HG03045 (cell line): Measurements from ENCODE around the gene ESRP2.

ENCODE experiments used
- ATAC-seq: cut with Tn5 transposase; IDR thresholded peaks from one replicate; pipeline ENCODE4 v1.9.1; 2021; ENCODE audit warnings: mild to moderate bottlenecking, moderate library complexity; ENCODE audit not compliant: unreplicated experiment

Gene ESRP2

DNA sequence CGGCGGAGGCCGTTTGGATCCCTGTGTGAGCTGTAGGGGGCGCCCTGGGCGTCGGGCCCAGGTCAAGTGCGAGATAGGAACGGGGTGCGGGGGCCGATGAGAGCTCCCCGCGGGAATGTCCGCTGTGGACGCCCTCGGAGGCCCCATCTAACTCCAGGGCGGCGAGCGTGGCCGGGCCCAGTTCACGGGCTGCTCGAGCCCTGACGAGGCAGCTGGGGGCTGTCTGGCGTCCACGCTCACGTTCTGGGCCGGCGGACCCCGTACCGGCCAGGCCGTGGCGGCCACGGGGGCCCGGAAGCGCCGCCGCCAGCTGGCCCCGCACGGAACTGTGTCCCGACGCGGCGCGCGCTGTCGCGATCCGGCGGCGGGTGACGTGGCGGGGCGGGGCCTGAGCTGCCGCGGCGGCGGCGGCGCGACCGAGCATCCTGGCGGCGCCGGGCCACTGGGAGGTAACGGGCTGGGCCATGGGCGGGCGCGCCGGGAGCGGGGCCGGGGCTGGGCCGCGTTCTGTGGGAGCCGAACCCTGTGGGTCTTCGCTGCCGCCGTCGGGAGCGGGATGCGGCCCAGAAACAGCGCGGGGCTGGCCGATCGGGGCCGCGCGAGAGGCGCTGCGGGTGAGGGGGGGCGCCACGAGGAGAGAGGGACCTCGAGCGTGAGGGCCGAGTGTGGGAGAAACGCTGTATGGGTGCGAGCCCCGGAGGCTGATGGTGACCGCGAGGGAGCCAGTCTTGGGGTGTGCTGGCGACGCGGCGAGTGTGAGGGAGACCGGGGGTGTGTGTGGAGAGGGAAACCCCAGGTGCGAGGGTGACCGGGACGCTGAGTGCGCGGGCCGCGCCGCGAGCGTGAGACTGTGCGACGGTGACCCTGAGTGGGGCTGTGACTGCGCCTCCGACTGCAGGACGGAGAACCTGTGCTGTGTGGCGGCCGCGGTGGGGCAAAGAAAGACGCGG is 28.5 kb upstream of the ESRP2 start, which contains the start of gene SLC7A6:
Gene SLC7A6, plus strand, starts transcription at position 399 of the 950 bp plus-strand sequence. CDS start 10,201 bp downstream, outside the sequence.
- peak; percentile 74 for ATAC-seq

DNA sequence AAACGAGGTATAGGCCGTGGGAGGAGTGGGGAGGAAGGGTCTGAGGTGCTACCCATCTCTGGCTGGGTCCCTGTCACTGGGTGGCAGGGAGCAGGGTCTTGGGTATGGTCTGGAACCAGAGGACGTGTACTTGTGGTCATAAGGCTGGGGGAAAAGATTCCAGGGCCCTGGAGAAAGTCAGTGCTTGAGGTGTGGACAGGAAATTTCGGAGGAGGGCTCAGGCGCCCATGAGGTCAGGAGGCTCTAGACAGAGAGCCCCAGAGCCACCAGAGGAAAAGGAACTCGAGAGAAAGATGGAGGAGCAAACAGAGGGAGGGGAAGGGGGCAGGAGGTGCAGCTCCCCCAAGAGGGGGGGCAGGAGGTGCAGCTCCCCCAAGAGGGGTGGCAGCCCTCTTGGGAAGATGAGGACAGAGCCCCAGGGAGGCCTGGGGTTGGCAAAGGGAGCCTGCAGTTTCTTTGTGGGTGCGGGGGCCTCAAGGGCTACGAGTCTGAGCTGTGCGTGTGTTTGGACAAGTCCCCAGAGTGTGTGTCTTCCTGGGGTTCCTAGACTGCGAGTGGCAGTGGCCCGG is 27.7 kb upstream of the ESRP2 start:
- peak; percentile 3 for ATAC-seq

DNA sequence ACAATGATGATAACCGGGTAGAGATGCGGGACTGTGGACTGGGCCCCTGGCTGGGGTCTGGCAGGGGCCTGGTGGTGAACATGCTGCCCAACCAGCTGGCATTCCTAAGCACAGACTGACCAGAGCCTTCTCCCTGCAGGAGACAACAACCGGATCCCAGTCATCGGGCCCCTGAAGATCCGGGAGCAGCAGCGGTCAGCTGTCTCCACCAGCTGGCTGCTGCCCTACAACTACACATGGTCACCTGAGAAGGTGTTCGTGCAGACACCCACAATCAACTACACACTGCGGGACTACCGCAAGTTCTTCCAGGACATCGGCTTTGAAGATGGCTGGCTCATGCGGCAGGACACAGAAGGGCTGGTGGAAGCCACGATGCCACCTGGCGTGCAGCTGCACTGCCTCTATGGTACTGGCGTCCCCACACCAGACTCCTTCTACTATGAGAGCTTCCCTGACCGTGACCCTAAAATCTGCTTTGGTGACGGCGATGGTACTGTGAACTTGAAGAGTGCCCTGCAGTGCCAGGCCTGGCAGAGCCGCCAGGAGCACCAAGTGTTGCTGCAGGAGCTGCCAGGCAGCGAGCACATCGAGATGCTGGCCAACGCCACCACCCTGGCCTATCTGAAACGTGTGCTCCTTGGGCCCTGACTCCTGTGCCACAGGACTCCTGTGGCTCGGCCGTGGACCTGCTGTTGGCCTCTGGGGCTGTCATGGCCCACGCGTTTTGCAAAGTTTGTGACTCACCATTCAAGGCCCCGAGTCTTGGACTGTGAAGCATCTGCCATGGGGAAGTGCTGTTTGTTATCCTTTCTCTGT is 23.3 kb upstream of the ESRP2 start:
- no peak for ATAC-seq

DNA sequence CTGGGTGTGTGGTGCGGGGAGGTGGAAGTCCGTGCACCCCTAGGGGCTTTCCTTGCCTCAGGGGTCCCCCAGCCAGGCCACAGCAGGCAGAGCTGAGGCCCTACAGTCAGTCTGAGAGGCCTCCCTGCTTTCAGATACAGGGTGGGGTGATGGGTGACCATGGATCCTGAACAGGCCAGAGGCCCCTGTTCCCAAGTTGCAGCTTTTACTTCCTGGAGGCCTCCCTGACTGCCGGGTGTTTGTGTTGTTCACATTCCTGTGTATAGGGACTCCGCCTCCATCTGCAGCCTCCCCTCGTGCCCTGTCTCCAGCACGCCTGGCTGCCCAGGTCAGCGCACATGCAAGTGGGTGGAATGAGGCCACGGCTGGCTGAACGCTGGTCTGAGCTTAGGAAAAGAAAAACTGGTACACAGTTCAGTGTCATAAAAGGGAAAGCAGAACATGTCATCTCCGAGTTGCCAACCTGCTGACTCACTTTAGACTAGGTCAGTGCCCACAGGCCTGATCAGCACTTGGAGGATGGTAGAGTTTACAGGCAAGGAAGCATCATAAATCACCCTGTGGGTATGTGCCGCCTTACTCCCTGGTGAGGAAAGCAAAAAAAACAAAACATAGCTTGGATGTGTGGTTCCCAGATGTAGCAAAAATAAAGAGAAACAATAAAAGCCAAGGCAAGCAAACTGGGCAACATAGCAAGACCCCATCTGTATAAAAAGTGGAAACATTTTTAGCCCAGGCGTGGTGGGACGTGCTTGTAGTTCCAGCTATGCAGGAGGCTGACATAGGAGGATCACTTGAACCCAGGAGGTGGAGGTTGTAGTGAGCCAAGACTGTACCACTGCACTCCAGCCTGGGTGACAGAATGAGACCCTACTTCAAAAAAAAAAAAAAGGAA is 22.2 kb upstream of the ESRP2 start:
- no peak for ATAC-seq

DNA sequence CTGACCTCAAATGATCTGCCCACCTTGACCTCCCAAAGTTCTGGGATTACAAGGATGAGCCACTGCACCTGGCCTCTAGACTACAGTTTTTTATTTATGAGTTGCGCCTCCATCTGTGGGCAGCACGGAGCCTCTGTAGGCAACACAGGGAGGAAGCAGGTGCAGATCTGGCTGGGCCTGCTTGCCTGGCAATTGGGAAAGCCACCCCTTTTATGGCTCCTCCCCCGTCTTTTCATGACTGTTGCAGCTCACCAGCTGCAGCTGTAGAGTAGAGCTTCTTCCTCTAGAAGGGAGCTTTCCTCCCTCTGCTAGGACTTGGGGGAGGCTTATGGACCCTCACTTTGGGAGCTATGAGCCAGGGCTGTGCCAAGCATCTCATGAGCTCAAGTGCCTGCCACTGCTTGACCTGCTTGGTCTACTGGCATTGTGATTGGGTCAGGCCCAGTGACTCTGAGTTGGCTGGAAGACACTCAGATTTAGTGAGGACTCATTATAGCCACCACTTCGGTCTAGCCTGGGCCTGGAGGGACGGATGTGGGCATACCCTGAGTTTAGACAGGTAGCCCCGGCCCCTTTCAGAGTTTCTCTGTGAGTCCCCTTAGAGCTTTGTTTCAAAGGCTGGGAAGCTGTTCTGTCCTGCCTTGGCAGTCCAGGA is 21.5 kb upstream of the ESRP2 start:
- no peak for ATAC-seq

DNA sequence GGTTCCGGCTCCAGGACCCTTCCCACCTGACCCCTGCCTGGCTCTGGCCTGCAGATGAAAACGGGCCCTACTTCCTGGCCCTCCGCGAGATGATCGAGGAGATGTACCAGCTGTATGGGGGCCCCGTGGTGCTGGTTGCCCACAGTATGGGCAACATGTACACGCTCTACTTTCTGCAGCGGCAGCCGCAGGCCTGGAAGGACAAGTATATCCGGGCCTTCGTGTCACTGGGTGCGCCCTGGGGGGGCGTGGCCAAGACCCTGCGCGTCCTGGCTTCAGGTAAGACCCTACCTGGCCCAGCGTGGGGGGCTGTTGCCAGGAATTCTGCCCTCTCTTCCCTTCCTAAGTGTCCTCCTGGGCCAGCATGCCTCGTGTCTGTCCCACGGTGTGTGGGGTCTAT is 19.8 kb upstream of the ESRP2 start:
- no peak for ATAC-seq

DNA sequence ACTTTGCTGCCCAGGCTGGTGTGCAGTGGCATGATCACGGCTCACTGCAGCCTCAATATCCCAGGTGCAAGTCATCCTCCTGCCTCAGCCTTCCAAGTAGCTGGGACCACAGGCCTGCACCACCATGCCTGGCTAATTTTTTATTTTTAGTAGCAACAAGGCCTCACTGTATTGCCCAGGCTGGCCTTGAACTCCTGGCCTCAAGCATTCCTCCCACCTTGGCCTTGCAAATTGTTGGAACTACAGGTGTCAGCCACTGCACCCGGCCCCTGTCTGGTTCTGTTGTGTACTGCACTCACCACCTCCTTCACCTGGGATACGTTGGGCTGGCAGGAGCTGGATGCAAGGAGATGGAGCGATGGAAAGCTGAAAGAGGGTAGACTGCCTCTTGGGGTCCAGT is 17.8 kb upstream of the ESRP2 start:
- no peak for ATAC-seq

DNA sequence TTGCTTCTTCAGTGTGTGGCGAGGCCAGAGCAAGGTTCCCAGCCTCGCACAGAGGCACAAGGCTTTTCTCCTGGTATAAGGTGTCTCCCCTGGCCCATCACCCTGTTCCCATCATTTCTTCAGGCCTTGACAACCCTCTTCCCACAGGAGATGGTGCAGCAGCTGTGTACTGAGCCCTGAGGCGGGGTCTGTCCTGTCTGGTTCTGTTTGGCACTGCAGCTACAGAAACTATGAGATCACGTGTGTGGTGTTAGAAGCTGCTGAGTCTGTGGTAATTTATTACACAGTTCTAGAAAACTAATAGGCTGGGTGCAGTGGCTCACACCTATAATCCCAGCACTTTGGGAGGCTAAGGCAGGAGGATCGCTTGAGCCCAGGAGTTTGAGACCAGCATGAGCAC is 16.5 kb upstream of the ESRP2 start:
- no peak for ATAC-seq

DNA sequence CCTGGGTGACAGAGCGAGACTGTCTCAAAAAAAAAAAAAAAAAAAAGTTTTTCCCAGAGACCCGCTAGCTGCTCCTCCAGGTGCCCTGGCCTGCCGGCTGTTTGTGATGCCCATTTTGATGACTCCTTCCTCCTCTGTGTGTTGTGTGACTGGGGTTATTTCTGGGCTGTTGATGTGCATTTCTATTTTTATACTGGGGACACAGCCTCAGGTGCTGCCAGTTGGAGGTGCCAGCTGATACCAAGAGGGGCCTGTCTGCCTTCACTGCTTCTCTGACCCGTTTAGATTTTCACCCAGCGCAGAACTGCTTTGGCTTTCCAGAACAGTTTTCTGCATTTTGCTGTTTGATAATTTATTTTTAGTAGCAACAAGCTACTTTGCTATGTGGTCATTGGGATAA is 15.9 kb upstream of the ESRP2 start:
- ATAC-seq: no peak

DNA sequence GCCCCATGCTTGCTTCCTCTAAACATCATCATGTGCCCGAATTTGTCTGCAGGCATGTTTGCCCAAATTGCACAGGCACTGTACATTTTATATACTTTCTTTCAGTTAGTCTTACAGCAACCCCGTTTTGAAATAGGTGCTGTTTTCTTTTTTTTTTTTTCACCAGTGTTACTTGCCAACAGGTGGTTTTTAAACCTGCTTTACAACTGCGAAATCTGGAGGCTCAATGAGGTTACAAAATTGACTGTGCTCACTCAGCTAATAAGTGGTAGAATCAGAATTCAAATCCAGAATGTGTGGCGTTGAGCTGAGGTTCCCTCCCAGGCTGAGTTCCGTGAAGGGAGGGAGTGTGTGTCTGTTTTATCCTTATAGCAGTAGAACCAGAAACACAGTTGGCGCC is 15.0 kb upstream of the ESRP2 start:
- ATAC-seq: no peak

DNA sequence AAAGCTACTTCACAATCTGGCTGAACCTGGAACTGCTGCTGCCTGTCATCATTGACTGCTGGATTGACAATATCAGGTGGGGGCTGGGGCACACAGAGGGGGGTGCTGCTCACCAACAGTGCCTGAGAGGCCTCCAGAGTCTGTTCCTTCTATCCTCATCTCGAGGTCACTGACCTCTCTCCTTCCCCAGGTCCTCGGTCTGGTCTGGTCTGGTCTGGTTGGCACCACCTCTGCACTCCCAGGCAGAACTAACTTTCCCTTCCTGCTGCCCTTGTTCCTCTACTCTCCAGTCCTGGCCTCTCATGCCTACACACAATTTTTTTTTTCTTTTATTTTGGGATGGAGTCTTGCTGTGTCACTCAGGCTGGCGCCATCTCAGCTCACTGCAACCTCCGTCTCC is 13.4 kb upstream of the ESRP2 start:
- ATAC-seq: no peak

DNA sequence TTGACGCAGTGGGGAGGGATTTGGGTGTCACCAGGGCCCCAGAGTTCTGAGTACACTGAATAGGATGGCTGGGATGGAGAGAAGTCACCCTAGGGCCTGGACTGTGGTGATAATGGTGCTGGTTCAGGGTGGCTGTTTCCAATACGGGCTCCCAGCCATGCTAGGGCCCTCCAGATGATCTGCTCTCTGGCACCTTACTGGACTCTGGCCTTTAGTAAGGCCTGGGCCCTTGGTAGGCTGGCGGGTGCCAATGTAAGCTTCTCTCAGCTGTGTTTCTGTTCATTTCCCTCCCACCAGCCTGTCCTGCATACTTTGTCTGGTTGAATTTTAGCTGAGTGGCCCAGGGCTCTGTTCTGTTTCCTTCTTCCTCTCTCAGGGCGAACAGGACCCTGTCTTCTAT is 12.0 kb upstream of the ESRP2 start:
- ATAC-seq: no peak

DNA sequence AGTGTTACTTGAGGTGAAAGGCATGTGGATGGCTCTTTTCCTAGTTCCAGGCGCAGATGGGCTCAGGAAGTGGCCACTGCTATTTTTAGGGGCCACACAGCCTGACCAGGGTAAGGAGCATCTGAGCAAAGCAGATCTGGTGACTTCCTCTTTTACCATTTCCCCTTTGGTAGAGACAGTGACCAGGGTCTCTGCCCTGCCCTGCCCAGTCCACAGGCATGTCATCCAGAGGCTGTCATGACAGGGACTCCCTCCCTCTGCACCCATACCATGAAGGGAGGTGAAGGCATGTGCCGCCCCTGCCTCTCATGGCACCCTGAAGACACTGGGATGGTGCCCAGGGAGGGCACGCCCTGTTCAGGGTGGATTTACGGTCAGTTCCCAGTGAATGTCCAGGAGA is 11.5 kb upstream of the ESRP2 start:
- no peak for ATAC-seq

DNA sequence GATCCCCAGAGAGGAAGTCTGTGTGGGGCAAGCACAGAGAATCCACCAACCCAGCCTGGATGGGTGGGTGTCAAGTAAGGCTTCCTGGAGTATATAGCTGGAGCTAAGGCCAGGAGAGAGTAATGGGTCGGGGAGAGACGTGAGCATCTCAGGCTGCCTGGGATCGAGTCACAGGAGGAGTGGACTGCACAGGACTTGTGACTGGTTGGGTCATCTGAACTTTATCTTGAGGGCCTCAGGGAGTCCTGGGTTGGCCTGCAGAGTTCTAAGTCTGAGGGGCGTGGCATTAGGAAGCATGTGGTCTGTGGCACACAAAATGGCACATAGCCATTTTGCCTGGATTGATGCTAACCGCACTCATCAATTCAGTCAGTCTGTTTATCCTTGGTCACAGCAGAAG is 10.7 kb upstream of the ESRP2 start:
- no peak for ATAC-seq

DNA sequence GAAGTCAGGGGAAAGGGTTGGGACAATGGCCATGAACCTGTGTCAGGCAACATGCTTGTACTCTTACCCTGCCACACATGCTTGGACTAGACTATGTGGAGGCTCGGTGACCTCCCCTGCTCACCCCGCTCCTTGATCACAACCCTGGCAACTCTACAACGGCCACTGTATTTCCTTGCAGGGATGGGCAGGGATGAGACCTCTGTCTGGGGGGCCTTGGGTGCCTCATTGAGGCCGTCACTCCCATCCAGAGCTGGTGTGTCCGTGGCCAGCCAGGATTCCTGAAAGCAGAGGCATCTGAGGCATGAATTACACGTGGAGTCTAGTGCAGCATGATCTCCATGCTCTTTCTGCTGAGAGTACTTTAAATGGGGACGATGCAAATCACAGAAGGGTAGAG is 10.2 kb upstream of the ESRP2 start:
- ATAC-seq: no peak

DNA sequence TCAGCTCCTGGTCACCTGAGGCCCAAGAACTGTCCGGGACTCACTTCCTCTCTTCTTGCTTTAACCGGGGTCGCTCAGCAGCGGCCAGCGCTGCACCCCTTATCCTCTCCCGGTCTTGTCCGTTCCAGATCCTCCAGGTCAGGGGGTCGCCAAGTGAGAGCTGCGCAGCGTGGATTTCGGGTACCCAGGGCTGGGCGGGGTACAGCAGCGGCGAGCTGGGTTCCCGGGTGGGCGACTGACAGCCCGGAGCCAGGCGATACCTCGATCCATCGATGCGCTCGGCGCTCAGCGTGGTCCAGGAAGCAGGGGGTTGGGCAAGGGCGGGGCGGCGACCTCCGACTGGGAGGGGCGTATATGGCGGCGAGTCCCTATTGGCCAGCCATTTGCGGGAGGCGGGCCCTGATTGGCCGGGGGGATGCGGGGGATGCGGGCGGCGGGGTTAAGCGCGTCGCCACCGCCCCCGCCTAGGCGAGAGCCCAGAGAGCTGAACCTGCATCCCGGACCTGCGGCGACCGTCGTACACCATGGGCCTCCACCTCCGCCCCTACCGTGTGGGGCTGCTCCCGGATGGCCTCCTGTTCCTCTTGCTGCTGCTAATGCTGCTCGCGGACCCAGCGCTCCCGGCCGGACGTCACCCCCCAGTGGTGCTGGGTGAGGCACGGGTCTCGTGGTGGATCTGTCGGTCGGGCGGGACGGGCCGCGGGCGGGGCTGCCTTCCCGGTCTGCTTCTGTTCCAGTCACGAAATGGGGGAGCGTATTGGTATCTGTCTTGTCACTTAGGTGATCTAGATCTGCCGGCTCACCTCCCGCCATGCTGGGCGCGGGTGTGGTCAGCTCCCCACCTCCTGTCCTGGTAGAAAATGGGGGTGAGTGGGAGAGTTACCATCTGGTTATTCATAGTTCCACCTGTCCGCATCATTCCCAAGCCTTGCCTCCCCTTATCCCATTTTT is 9.3 kb upstream of the ESRP2 start, which contains the start of gene PLA2G15:
Gene PLA2G15, plus strand, starts transcription at position 471 of the 951 bp plus-strand sequence. Its CDS starts 54 bp downstream, at position 525.
- ATAC-seq: peak; percentile 85

DNA sequence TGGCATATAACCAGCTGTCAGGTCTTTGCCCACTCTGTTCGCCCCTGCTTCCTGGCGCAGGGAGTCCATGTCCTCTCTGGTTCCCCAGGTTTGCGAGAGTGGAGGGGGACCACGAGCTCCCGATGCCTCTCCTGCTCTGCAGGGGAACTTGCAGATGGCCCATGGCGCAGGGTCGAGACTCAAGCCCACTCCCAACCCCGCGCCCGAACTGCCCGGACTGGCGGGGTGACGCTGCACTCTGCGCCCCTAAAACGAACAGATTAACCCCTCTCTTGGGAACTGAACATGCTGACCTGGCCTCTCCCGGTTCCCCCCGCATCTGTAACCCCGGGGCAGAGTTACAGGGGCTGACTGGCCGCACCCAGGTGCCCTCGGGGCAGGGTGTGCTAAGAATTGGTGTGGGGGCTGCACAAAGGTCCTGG is 8.6 kb upstream of the ESRP2 start:
- no peak for ATAC-seq

DNA sequence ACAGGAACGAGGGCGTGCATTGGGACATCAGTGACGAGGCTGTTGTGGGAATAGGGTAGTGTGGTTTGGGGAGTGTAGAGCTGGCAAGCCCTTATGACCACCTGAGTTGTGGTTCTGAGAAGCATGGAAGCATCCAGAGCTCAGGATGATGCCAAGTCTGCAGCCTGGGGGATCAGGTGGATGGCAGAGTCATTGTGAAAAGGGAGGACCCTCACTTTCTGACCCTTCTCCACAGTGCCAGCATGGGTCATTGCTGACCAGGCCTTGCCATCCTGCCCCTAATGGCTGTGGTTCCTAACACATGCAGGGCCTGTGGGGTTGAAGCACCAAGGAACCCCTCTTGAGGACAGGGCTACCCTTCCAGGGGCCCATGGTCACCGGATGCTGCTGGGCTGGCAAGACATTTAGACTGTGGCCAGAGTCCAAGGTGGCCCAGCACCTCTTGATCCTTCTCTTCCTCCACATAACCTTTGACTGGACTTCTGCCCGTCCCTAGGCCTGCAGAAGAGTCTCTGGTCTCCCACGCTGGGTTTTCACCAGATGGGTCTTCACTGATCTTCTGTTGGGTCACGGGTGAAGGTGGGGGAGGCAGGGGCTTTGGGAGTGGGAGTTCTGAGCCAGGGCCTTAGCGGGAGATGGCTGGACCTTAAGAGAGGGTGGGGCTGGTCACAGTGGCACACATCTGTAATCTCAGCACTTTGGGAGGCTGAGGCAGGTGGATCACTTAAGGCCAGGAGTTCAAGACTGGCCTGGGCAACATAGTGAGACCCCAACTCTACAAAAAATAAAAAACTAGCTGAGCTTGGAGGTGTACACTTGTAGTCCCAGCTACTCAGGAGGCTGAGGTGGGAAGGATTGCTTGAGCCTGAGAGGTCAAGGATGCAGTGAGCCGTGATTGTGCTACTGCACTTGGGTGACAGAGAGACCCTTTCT is 7.3 kb upstream of the ESRP2 start:
- ATAC-seq: no peak
